Bronchial epithelial cell (primary cell): Measurements from ENCODE around the gene HSPA4. TPM values are rescaled to one million over a fixed set of nuclear protein-coding genes. Genes with fewer than 3 reads are reported as not detected.
"Not testable (repeated sequence)": the region's sequence is repeated elsewhere in the genome, so short reads cannot be mapped to it uniquely, and the experiment has no call there.

Experiments used
- DNase-seq: peaks from one replicate; pipeline ENCODE4 v3.0.0-alpha.2; 2010; ENCODE audit warnings: low read depth
- FAIRE-seq: peaks from 2 replicates; lab custom pipeline; 2011; peaks lifted over from hg19 to GRCh38; lab: Jason Lieb, UNC
- H3K27me3 ChIP-seq: 2 replicates; pipeline ENCODE4 v1.5.1; 2011; ENCODE audit warnings: low read length; ENCODE audit not compliant: control insufficient read depth, insufficient read depth
- H3K36me3 ChIP-seq: 2 replicates; pipeline ENCODE4 v1.5.1; 2011; ENCODE audit warnings: low read length; ENCODE audit not compliant: control insufficient read depth, insufficient read depth
- H3K4me3 ChIP-seq: 2 replicates; pipeline ENCODE4 v1.5.1; 2011; ENCODE audit warnings: mild to moderate bottlenecking, low read depth, low read length, control low read depth
- total RNA-seq: library from RNA; depleted of rRNA; stranded (reverse); fragments of >200 nt; gene quantifications from 2 replicates; pipeline ENCODE4 v1.2.1, GENCODE V29; 2014
- TF ChIP-seq, protein P1 (sequence below): IDR thresholded peaks from 2 replicates; pipeline ENCODE4 v1.5.1; 2011; ENCODE audit warnings: mild to moderate bottlenecking, moderate library complexity, low read length, control low read depth, inconsistent platforms; ENCODE audit not compliant: insufficient read depth, severe bottlenecking

HSPA4 gene
- total RNA-seq, 1 donor from 2014 or later = 142 TPM

DNA sequence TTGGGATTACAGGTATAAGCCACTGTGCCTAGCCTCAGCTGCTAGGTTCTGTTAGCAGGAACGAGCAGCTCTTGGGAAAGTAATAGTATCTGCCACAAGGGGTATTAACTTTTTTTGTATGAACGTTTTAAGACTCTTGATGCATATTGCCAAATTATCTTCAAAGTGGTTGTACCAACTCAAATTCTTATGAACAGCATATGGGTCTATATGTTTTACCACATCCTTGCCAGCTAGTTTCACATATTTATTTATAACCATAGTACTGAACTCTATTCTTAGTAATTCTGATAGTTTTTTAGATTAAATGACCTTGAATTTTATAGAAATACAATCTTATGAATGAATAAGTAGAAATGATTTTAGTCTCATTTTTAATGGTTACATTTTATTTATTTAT lies 80.9 kb downstream of the HSPA4 start:
- Histone ChIP-seq H3K27me3 (no peaks in the 10 kb centered on the region), H3K4me3 (no peak overlapping the region), H3K36me3 (no peaks in the 10 kb centered on the region)
- FAIRE-seq (no peak), DNase-seq (no peak)
- TF ChIP-seq, protein P1, sequence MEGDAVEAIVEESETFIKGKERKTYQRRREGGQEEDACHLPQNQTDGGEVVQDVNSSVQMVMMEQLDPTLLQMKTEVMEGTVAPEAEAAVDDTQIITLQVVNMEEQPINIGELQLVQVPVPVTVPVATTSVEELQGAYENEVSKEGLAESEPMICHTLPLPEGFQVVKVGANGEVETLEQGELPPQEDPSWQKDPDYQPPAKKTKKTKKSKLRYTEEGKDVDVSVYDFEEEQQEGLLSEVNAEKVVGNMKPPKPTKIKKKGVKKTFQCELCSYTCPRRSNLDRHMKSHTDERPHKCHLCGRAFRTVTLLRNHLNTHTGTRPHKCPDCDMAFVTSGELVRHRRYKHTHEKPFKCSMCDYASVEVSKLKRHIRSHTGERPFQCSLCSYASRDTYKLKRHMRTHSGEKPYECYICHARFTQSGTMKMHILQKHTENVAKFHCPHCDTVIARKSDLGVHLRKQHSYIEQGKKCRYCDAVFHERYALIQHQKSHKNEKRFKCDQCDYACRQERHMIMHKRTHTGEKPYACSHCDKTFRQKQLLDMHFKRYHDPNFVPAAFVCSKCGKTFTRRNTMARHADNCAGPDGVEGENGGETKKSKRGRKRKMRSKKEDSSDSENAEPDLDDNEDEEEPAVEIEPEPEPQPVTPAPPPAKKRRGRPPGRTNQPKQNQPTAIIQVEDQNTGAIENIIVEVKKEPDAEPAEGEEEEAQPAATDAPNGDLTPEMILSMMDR = no peak

DNA sequence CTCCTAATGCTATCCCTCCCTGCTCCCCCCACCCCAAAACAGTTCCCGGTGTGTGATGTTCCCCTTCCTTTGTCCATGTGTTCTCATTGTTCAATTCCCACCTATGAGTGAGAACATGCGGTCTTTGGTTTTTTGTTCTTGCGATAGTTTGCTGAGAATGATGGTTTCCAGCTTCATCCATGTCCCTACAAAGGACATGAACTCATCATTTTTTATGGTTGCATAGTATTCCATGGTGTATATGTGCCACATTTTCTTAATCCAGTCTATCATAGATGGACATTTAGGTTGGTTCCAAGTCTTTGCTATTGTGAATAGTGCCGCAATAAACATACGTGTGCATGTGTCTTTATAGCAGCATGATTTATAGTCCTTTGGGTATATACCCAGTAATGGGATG lies 81.4 kb downstream of the HSPA4 start:
- DNase-seq, H3K36me3 ChIP-seq, H3K4me3 ChIP-seq, FAIRE-seq, H3K27me3 ChIP-seq: not testable (repeated sequence)

DNA sequence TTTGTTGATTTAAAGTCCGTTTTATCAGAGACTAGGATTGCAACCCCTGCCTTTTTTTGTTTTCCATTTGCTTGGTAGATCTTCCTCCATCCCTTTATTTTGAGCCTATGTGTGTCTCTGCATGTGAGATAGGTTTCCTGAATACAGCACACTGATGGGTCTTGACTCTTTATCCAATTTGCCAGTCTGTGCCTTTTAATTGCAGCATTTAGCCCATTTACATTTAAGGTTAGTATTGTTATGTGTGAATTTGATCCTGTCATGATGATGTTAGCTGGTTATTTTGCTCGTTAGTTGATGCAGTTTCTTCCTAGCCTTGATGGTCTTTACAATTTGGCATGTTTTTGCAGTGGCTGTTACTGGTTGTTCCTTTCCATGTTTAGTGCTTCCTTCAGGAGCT lies 85.1 kb downstream of the HSPA4 start:
- H3K36me3 ChIP-seq, DNase-seq, H3K4me3 ChIP-seq, FAIRE-seq, H3K27me3 ChIP-seq: not testable (repeated sequence)

DNA sequence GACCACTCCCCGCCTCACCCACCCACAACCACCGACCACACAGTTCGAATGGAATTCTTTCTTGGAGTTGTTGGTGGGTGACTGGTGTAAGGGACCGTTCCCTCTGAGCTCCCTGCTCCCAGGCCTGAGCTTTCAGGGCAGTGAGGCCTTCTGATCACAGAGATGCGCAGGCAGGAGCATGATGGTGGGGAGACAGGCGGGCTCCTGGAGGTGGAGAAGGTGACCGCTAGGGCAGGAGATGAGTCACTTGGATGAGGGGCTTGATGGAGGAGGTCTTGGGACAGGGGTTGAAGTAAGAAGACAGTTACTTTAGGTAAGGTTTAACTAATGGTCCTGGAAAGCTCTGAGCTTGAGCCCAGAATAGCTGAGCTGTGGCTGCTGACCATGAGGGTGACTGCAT lies 88.5 kb downstream of the HSPA4 start:
- Histone ChIP-seq H3K36me3 (no peaks in the 10 kb centered on the region), H3K4me3 (no peak overlapping the region), H3K27me3 (no peaks in the 10 kb centered on the region)
- DNase-seq (no peak), FAIRE-seq (no peak)
- TF ChIP-seq, protein P1 = no peak

DNA sequence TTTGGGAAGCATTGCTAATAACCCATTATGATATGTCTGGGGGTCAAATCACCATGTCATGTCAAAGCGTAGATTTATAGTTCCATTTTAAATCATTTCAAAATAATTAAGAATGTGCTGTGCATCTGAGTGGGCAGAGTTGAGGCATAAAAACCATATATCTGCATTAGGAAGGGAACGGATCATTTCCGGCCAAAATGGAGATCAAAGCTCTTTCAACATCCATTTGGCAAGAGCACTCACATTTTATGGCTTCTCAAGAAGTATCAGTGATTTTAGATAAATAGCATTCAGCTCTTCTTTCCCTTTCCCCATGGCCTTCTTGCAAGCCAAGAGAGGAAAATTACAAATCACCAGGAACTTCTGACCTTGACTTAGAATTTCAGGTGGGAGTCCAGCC lies 89.9 kb downstream of the HSPA4 start:
- DNase-seq (no peak), FAIRE-seq (no peak)
- H3K27me3 ChIP-seq = no peaks in the 10 kb centered on the region
- no peak overlapping the region for H3K4me3 ChIP-seq
- H3K36me3 ChIP-seq = no peaks in the 10 kb centered on the region
- TF ChIP-seq, protein P1 = no peak

DNA sequence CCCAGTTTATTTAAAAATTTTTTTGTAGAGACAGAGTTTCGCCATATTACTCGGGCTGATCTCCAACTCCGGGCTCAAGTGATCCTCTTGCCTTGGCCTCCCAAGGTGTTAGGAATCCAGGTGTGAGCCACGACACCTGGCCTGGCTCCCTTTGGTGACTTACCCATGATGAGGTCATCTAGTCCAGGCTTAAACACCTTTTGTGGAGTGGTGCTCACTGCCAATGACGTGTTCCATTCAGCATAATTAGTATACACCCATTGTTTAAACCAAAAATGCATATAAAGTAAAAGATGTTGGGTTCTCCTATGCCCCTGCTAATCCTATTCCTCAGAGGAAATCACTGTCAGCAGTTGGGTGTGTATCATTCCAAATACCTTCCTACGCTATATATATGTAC lies 91.0 kb downstream of the HSPA4 start:
- DNase-seq (peak; percentile 14), FAIRE-seq (no peak)
- TF ChIP-seq, protein P1 = no peak
- Histone ChIP-seq H3K4me3 (no peak overlapping the region), H3K27me3 (no peaks in the 10 kb centered on the region), H3K36me3 (no peaks in the 10 kb centered on the region)

DNA sequence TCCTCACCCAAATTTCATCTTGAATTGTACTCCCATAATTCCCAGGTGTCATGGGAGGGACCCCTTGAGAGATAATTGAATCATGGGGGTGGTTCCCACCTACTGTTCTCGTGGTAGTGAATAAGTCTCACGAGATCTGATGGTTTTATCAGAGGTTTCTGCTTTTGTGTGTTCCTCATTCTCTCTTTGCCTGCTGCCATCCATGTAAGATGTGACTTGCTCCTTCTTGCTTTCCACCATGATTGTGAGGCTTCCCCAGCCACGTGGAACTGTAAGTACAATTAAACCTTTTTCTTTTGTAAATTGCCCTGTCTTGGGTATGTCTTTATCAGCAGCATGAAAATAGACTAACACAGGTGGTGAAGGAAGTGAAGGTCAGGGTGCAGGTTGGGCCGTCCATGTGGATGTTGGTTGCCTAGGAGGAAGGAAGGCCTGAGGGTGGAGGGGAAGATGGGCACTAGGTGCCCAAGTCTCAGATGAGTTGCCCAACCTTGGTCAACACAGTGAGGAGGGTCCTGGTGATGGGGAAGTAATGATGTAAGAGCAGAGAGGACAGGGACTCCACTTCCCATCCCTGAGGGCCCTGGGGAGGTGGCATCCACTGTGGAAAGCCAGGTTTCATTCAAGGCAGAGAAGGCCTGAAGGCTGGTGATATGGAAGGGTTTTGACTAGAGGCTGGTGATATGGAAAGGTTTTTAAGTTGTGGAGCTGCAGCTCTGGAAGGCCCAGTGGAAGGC lies 92.6 kb downstream of the HSPA4 start:
- no peak overlapping the region for H3K4me3 ChIP-seq
- H3K27me3 ChIP-seq = no peaks in the 10 kb centered on the region
- FAIRE-seq = no peak
- no peaks in the 10 kb centered on the region for H3K36me3 ChIP-seq
- no peak for DNase-seq
- TF ChIP-seq, protein P1 = no peak
